Measurements from ENCODE around the gene KRTAP2-3.

KRTAP2-3 gene

GRCh38 chr17:41020336-41020735 lies 39.6 kb downstream of the KRTAP2-3 start:
- no peak for ATAC-seq
- no peaks in the 10 kb centered on the region for H3K9me3 Mint-ChIP-seq

DNA sequence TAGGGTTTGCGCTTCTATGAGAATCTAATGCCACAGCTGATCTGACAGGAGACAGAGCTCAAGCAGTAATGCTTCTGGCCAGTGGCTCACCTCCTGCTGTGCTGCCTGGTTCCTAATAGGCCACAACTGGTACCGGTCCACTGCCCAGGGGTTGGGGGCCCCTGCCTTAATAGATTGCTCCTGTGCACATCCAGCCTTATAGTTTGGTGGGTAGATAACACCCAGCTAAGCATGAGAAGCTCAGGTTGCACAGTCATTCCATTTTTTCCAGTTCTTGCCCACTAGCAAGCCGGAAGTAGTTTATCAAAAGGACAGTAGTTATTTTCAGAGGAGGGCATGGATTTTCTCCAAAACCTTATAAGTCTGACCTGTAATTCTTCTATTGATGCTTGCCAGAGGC lies 40.5 kb downstream of the KRTAP2-3 start:
- Mint-ChIP-seq H3K9me3 (no peaks in the 10 kb centered on the region), H3K36me3 (no peaks in the 10 kb centered on the region), H3K4me3 (no peak overlapping the region), H3K4me1 (no peaks in the 10 kb centered on the region), H3K27ac (no peak overlapping the region)
- DNase-seq (ENCODE audit: low spot score in 2 of 2) (no peak), ATAC-seq (no peak)

More at GRCh38 chr17:41020336-41020735, 39.6 kb downstream of the KRTAP2-3 start:
- Mint-ChIP-seq H3K36me3 (no peaks in the 10 kb centered on the region), H3K4me3 (no peak overlapping the region), H3K4me1 (no peaks in the 10 kb centered on the region), H3K27ac (no peak overlapping the region)
- DNase-seq (ENCODE audit: low spot score in 2 of 2) = no peak

GRCh38 chr17:41018541-41018940 lies 41.4 kb downstream of the KRTAP2-3 start:
- H3K4me3 Mint-ChIP-seq = no peak overlapping the region
- no peaks in the 10 kb centered on the region for H3K4me1 Mint-ChIP-seq
- H3K36me3 Mint-ChIP-seq = no peaks in the 10 kb centered on the region
- DNase-seq (ENCODE audit: low spot score in 2 of 2) = no peak
- no peak for ATAC-seq
- H3K27ac Mint-ChIP-seq = no peak overlapping the region
- no peaks in the 10 kb centered on the region for H3K9me3 Mint-ChIP-seq

- Mint-ChIP-seq H3K36me3 (no peaks in the 10 kb centered on the region), H3K4me3 (no peak overlapping the region), H3K4me1 (no peaks in the 10 kb centered on the region), H3K27ac (no peak overlapping the region), H3K9me3 (no peaks in the 10 kb centered on the region)
- ATAC-seq (no peak), DNase-seq (ENCODE audit: low spot score in 2 of 2) (no peak)
These were observed 43.2 kb downstream of the KRTAP2-3 start for GRCh38 chr17:41016578-41017215.

GRCh38 chr17:41015454-41015853 lies 44.5 kb downstream of the KRTAP2-3 start:
- ATAC-seq = no peak
- no peaks in the 10 kb centered on the region for H3K9me3 Mint-ChIP-seq
- H3K36me3 Mint-ChIP-seq = no peaks in the 10 kb centered on the region
- H3K4me3 Mint-ChIP-seq = no peak overlapping the region
- DNase-seq (ENCODE audit: low spot score in 2 of 2) = no peak
- no peaks in the 10 kb centered on the region for H3K4me1 Mint-ChIP-seq
- H3K27ac Mint-ChIP-seq = no peak overlapping the region

GRCh38 chr17:41013606-41014005 lies 46.3 kb downstream of the KRTAP2-3 start:
- Mint-ChIP-seq H3K36me3 (no peaks in the 10 kb centered on the region), H3K27ac (no peak overlapping the region), H3K9me3 (no peaks in the 10 kb centered on the region), H3K4me1 (no peaks in the 10 kb centered on the region), H3K4me3 (no peak overlapping the region)
- no peak for ATAC-seq
- no peak for DNase-seq (ENCODE audit: low spot score in 2 of 2)

DNA sequence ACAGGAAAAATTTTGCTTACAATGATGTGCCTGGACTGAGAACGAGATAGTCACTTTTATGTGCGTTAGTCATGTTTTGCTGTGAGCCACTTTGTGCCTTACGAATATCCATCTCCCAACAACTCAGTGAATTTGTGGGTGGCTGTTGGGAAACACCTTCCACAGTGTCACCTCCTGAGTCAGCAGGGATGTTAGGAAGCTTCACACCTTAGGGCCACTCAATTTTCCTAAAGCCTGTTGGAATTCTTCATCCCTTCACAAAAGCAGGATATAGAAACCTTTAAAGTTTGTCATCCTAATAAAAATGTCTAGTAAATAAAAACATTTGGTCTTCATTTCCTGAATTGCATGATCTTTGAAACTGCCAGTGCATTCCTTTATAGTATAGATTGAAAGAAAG lies 46.7 kb downstream of the KRTAP2-3 start:
- Mint-ChIP-seq H3K27ac (no peak overlapping the region), H3K9me3 (no peaks in the 10 kb centered on the region), H3K4me3 (no peak overlapping the region), H3K36me3 (no peaks in the 10 kb centered on the region), H3K4me1 (no peaks in the 10 kb centered on the region)
- ATAC-seq = no peak
- DNase-seq (ENCODE audit: low spot score in 2 of 2) = no peak

DNA sequence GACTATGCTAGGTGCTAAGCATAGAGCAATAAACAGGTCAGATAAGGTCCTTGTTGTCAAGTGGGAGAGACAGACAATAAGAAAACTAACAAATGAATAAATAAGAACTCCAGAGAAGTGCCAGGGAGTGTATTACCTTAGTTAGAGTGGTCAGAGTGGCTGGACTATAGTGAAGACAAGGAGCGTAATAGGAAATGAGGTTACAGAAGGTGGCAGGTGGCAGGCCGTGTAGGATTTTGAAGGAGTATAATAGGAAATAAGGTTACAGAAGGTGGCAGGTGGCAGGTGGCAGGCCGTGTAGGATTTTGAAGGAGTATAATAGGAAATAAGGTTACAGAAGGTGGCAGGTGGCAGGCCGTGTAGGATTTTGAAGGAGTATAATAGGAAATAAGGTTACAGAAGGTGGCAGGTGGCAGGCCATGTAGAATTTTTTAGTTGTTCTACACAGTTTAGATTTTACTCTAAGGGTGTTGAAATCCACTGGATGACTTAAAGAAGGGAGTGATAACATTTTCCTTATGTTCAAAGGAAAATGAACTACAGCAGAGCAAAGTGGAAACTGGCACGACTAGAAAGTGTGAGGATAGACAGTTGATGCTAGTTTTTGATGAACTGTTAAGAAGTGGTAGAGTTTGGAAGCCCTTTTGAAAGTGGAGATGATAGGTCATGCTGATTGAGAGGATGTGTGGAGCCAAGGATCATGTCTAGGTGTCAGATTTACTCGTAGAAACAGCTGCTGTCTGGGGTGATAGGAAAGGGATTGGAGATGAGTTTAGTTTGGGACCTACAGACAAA lies 47.4 kb downstream of the KRTAP2-3 start:
- no peaks in the 10 kb centered on the region for H3K9me3 Mint-ChIP-seq
- H3K27ac Mint-ChIP-seq = no peak overlapping the region
- H3K36me3 Mint-ChIP-seq = no peaks in the 10 kb centered on the region
- H3K4me3 Mint-ChIP-seq = no peak overlapping the region
- DNase-seq (ENCODE audit: low spot score in 2 of 2) = no peak
- no peak for ATAC-seq
- no peaks in the 10 kb centered on the region for H3K4me1 Mint-ChIP-seq

- DNase-seq (ENCODE audit: low spot score in 2 of 2) = no peak
- no peaks in the 10 kb centered on the region for H3K36me3 Mint-ChIP-seq
- no peaks in the 10 kb centered on the region for H3K9me3 Mint-ChIP-seq
- ATAC-seq = no peak
- no peak overlapping the region for H3K4me3 Mint-ChIP-seq
- H3K4me1 Mint-ChIP-seq = no peaks in the 10 kb centered on the region
- H3K27ac Mint-ChIP-seq = no peak overlapping the region
These were observed 49.5 kb downstream of the KRTAP2-3 start for GRCh38 chr17:41010441-41010840.

DNA sequence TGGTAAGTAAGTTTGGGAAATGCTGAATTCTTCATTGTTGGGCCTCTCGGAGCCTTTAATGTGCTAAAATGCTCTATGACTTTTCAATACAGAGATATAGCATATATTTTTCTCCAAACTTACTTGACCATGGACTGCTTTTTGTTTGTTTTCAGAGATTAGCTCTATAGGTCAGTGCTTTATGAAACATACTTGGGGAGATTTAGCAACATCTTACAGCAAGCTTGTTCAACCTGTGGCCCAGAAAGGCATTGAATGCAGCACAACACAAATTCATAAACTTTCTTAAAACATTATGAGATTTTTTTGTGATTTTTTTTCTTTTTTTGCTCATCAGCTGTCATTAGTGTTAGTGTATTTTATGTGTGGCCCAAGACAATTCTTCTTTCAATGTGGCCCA lies 50.0 kb downstream of the KRTAP2-3 start:
- Mint-ChIP-seq H3K27ac (no peak overlapping the region), H3K36me3 (no peaks in the 10 kb centered on the region), H3K9me3 (no peaks in the 10 kb centered on the region), H3K4me3 (no peak overlapping the region), H3K4me1 (no peaks in the 10 kb centered on the region)
- no peak for DNase-seq (ENCODE audit: low spot score in 2 of 2)
- ATAC-seq = no peak

DNA sequence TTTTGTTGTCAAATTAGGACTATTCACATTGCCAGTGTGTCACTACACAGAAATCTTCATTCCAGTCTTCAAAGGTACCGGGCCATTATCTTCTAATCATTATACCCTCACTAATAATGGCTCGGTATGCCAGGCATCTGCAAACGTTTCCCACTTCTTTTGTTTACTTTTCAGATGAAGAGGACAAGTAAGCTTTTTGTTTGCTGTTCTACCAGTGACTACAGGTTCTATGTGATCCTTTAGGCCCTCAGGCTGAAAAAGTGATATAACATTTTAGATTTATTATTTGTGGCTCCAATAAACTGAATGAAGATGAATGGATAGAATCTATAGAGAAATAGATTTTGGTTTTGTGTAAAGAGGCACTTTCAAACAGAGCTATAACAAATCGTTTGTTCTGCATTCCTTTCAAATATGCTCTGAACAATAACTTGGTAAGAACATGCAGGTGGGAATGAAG lies 50.6 kb downstream of the KRTAP2-3 start:
- H3K9me3 Mint-ChIP-seq = no peaks in the 10 kb centered on the region
- ATAC-seq (no peak), DNase-seq (ENCODE audit: low spot score in 2 of 2) (no peak)
- H3K27ac Mint-ChIP-seq = no peak overlapping the region
- H3K4me1 Mint-ChIP-seq = no peaks in the 10 kb centered on the region
- H3K36me3 Mint-ChIP-seq = no peaks in the 10 kb centered on the region
- no peak overlapping the region for H3K4me3 Mint-ChIP-seq
